Muscle of arm (tissue), 12 donors: Measurements from ENCODE around the gene CALHM6. TPM values are rescaled to one million over a fixed set of nuclear protein-coding genes. Genes with fewer than 3 reads are reported as not detected.
"Not testable (repeated sequence)": the region's sequence is repeated elsewhere in the genome, so short reads cannot be mapped to it uniquely, and the experiment has no call there.

Experiments
- DNase-seq: peaks from one replicate; pipeline ENCODE4 v3.0.0-alpha.2; 2013
- polyA plus RNA-seq, 12 donors: library from polyadenylated mRNA; unstranded; fragments of 120-200 nt; gene quantifications; one replicate each; pipeline ENCODE4 v1.2.1, GENCODE V29; 2013; ENCODE audit not compliant: insufficient read length in 12 of 12

Gene CALHM6
- polyA plus RNA-seq, 12 donors, result 1.7 to 9.7 (median 2.9) TPM; not detected in 2

GRCh38 chr6:116475141-116475540 is 14.0 kb downstream of the CALHM6 start:
- DNase-seq, result no peak

GRCh38 chr6:116476002-116476678 is 15.0 kb downstream of the CALHM6 start:
- DNase-seq, result no peak

GRCh38 chr6:116482780-116483179 is 21.6 kb downstream of the CALHM6 start:
- DNase-seq, result no peak

- DNase-seq, result no peak
Measured at GRCh38 chr6:116483616-116484015, 22.4 kb downstream of the CALHM6 start.

- no peak for DNase-seq
Measured at GRCh38 chr6:116485559-116486184, 24.5 kb downstream of the CALHM6 start.

- DNase-seq, result no peak
Measured at GRCh38 chr6:116491610-116492330, 30.6 kb downstream of the CALHM6 start.

GRCh38 chr6:116492331-116493067 is 31.3 kb downstream of the CALHM6 start:
- no peak for DNase-seq

GRCh38 chr6:116495161-116495560 is 34.0 kb downstream of the CALHM6 start:
- DNase-seq, result not testable (repeated sequence)

- DNase-seq, result peak; percentile 14
Measured at GRCh38 chr6:116497113-116497676, 36.0 kb downstream of the CALHM6 start.

- DNase-seq, result no peak
Measured at GRCh38 chr6:116500969-116501433, 39.8 kb downstream of the CALHM6 start.

- no peak for DNase-seq
Measured at GRCh38 chr6:116507324-116507723, 46.1 kb downstream of the CALHM6 start.

- DNase-seq, result no peak
Measured at GRCh38 chr6:116508527-116508926, 47.4 kb downstream of the CALHM6 start.

- peak; percentile 43 for DNase-seq
Measured at GRCh38 chr6:116511424-116512110, 50.4 kb downstream of the CALHM6 start, which contains the start of gene CALHM5. CALHM5 (plus strand) TSS chr6:116511639; CDS start chr6:116511697, 58 bp downstream.

GRCh38 chr6:116512111-116512559 is 51.0 kb downstream of the CALHM6 start:
- no peak for DNase-seq

GRCh38 chr6:116512734-116513133 is 51.6 kb downstream of the CALHM6 start:
- peak; percentile 28 for DNase-seq

Other genes starting within 250 kb of the CALHM6 start
- gene TSPYL4, start 207.3 kb upstream of the CALHM6 start, polyA plus RNA-seq, result 10 to 100 TPM in 11 of 12 donors, not detected in 1; 15.5 to 26.5 (median 18.7) TPM
- 100 to 1,000 TPM in 1 of 12 donors, 10 to 100 TPM in 11; 41.1 to 385 (median 54.4) TPM for gene TSPYL1, start 181.4 kb upstream of the CALHM6 start, polyA plus RNA-seq
- 10 to 100 TPM in 11 of 12 donors, not detected in 1; 29.1 to 41.0 (median 35.4) TPM for gene DSE, start 90.4 kb upstream of the CALHM6 start, polyA plus RNA-seq
- 1 to 10 TPM in 11 of 12 donors, not detected in 1; 1.8 to 3.8 (median 3.2) TPM for gene CALHM5, start 50.3 kb downstream of the CALHM6 start, polyA plus RNA-seq
- gene TRAPPC3L, start 84.3 kb downstream of the CALHM6 start, polyA plus RNA-seq, result under 1 TPM in 5 of 12 donors, not detected in 7; 0.11 to 0.28 (median 0.17) TPM
- gene CALHM4, start 92.4 kb downstream of the CALHM6 start, polyA plus RNA-seq, result under 1 TPM in 1 of 12 donors, not detected in 11; 0.38 TPM
- 10 to 100 TPM in 11 of 12 donors, not detected in 1; 51.1 to 93.7 (median 67.4) TPM for gene RWDD1, start 110.1 kb downstream of the CALHM6 start, polyA plus RNA-seq
- gene RSPH4A, start 155.1 kb downstream of the CALHM6 start, polyA plus RNA-seq, result 1 to 10 TPM in 1 of 12 donors, under 1 TPM in 9, not detected in 2; 0.39 to 1.4 (median 0.61) TPM
- 10 to 100 TPM in 5 of 12 donors, 1 to 10 TPM in 6, not detected in 1; 5.4 to 11.8 (median 9.4) TPM for gene ZUP1, start 207.4 kb downstream of the CALHM6 start, polyA plus RNA-seq
- 10 to 100 TPM in 10 of 12 donors, 1 to 10 TPM in 1, not detected in 1; 8.3 to 16.0 (median 12.7) TPM for gene KPNA5, start 219.8 kb downstream of the CALHM6 start, polyA plus RNA-seq